Measurements from ENCODE around the gene RIPK3.

GRCh38 chr14:24364841-24365240, 25.1 kb upstream of the RIPK3 start:
- TF ChIP-seq CTCF (IDR thresholded peaks at IDR 0.05; ENCODE audit: borderline replicate concordance, extremely low read depth, low read length, poor library complexity, severe bottlenecking) (no peak), EZH2 (IDR thresholded peaks at IDR 0.05; ENCODE audit: borderline replicate concordance, low read depth, low read length, severe bottlenecking) (no peak)

All from DND-41 (cell line).